Astrocyte (in vitro differentiated cells and primary cell): ENCODE results near the gene KLRB1. TPM values are rescaled to one million over a fixed set of nuclear protein-coding genes. Genes with fewer than 3 reads are reported as not detected.
"Not testable (repeated sequence)": the region's sequence is repeated elsewhere in the genome, so short reads cannot be mapped to it uniquely, and the experiment has no call there.

Source experiments
- DNase-seq: peaks from one replicate; pipeline ENCODE4 v3.0.0-alpha.2; 2010; ENCODE audit warnings: low read depth
- FAIRE-seq: peaks from 2 replicates; lab custom pipeline; 2011; peaks lifted over from hg19 to GRCh38; lab: Jason Lieb, UNC
- H2AFZ ChIP-seq: 2 replicates; pipeline ENCODE4 v1.6.0; 2012; ENCODE audit warnings: low read depth, low read length, inconsistent platforms
- H3K27ac ChIP-seq: 2 replicates; pipeline ENCODE4 v1.5.1; 2011; ENCODE audit warnings: low read depth, low read length, inconsistent platforms
- H3K27me3 ChIP-seq: 2 replicates; pipeline ENCODE4 v1.6.0; 2011; ENCODE audit warnings: low read length, inconsistent platforms; ENCODE audit not compliant: insufficient read depth
- H3K36me3 ChIP-seq: 2 replicates; pipeline ENCODE4 v1.5.1; 2011; ENCODE audit warnings: low read length, inconsistent platforms; ENCODE audit not compliant: insufficient read depth
- H3K4me1 ChIP-seq: 2 replicates; pipeline ENCODE4 v1.5.1; 2011; ENCODE audit warnings: low read length, inconsistent platforms; ENCODE audit not compliant: insufficient read depth
- H3K4me2 ChIP-seq: 2 replicates; pipeline ENCODE4 v1.6.0; 2012; ENCODE audit warnings: low read length, inconsistent platforms
- H3K4me3 ChIP-seq: 2 replicates; pipeline ENCODE4 v1.5.1; 2011; ENCODE audit warnings: low read depth, mild to moderate bottlenecking, low read length, inconsistent platforms; ENCODE audit not compliant: insufficient read depth
- H3K79me2 ChIP-seq: 2 replicates; pipeline ENCODE4 v1.6.0; 2012; ENCODE audit warnings: mild to moderate bottlenecking, low read length, inconsistent platforms; ENCODE audit not compliant: insufficient read depth
- H3K9ac ChIP-seq: 2 replicates; pipeline ENCODE4 v1.6.0; 2012; ENCODE audit warnings: mild to moderate bottlenecking, low read length, inconsistent platforms
- H3K9me3 ChIP-seq: 2 replicates; pipeline ENCODE4 v1.5.1; 2012; ENCODE audit warnings: low read depth, mild to moderate bottlenecking, low read length, inconsistent platforms; ENCODE audit not compliant: insufficient read depth
- H4K20me1 ChIP-seq: 2 replicates; pipeline ENCODE4 v1.6.0; 2012; ENCODE audit warnings: low read length, inconsistent platforms; ENCODE audit not compliant: insufficient read depth
- H3K27ac Mint-ChIP-seq: one replicate; pipeline ENCODE4 v1.8.0; 2021; ENCODE audit warnings: mild to moderate bottlenecking, mixed read lengths; ENCODE audit not compliant: unreplicated experiment
- H3K27me3 Mint-ChIP-seq: one replicate; pipeline ENCODE4 v1.8.0; 2021; ENCODE audit warnings: low read depth, mixed read lengths; ENCODE audit not compliant: unreplicated experiment
- H3K36me3 Mint-ChIP-seq: one replicate; pipeline ENCODE4 v1.8.0; 2021; ENCODE audit warnings: low read depth, mixed read lengths; ENCODE audit not compliant: unreplicated experiment
- H3K4me1 Mint-ChIP-seq: one replicate; pipeline ENCODE4 v1.8.0; 2021; ENCODE audit warnings: low read depth, mixed read lengths; ENCODE audit not compliant: unreplicated experiment
- H3K4me3 Mint-ChIP-seq: one replicate; pipeline ENCODE4 v1.8.0; 2021; ENCODE audit warnings: mild to moderate bottlenecking, moderate library complexity, mixed read lengths; ENCODE audit not compliant: unreplicated experiment
- H3K9me3 Mint-ChIP-seq: one replicate; pipeline ENCODE4 v1.8.0; 2021; ENCODE audit warnings: mild to moderate bottlenecking, mixed read lengths; ENCODE audit not compliant: unreplicated experiment
- CTCF ChIP-seq: IDR thresholded peaks from 2 replicates; pipeline ENCODE4 v1.5.1; 2011; ENCODE audit warnings: low read depth, mild to moderate bottlenecking, inconsistent platforms, low read length, moderate library complexity; ENCODE audit not compliant: insufficient read depth
- EZH2 ChIP-seq: IDR thresholded peaks from 2 replicates; pipeline ENCODE4 v1.6.1; 2012; ENCODE audit warnings: mild to moderate bottlenecking, low read length, inconsistent platforms; ENCODE audit not compliant: insufficient read depth
- total RNA-seq: library from RNA; stranded (reverse); gene quantifications from 2 replicates; pipeline ENCODE4 v1.2.1, GENCODE V29; 2021

The KLRB1 gene
- total RNA-seq, 1 donor from 2014 or later = not detected

- Mint-ChIP-seq H3K4me3 (no peak overlapping the region), H3K9me3 (no peaks in the 10 kb centered on the region), H3K27ac (no peak overlapping the region), H3K36me3 (no peaks in the 10 kb centered on the region), H3K4me1 (no peaks in the 10 kb centered on the region), H3K27me3 (no peaks in the 10 kb centered on the region)
- no peak overlapping the region for H3K4me2 ChIP-seq
- H3K4me1 ChIP-seq = no peaks in the 10 kb centered on the region
- FAIRE-seq (no peak), DNase-seq (no peak)
- H3K79me2 ChIP-seq = no peaks in the 10 kb centered on the region
- no peak overlapping the region for H3K27ac ChIP-seq
- H3K9ac ChIP-seq = no peak overlapping the region
- H4K20me1 ChIP-seq = no peaks in the 10 kb centered on the region
- TF ChIP-seq CTCF = no peak
- TF ChIP-seq EZH2 = no peak
- no peaks in the 10 kb centered on the region for H3K27me3 ChIP-seq
- H3K9me3 ChIP-seq = no peaks in the 10 kb centered on the region
- no peak overlapping the region for H3K4me3 ChIP-seq
- no peak overlapping the region for H2AFZ ChIP-seq
- no peaks in the 10 kb centered on the region for H3K36me3 ChIP-seq
Observed at GRCh38 chr12:9617124-9617523, 9.4 kb upstream of the KLRB1 start.

GRCh38 chr12:9615420-9616136 is 7.9 kb upstream of the KLRB1 start:
- Histone ChIP-seq H3K9ac (no peak overlapping the region), H2AFZ (no peak overlapping the region), H3K4me1 (no peaks in the 10 kb centered on the region), H3K27ac (no peak overlapping the region), H3K27me3 (no peaks in the 10 kb centered on the region), H3K36me3 (no peaks in the 10 kb centered on the region), H3K4me3 (no peak overlapping the region), H3K9me3 (no peaks in the 10 kb centered on the region), H4K20me1 (no peaks in the 10 kb centered on the region), H3K4me2 (no peak overlapping the region), H3K79me2 (no peaks in the 10 kb centered on the region)
- Mint-ChIP-seq H3K36me3 (no peaks in the 10 kb centered on the region), H3K9me3 (no peaks in the 10 kb centered on the region), H3K4me3 (no peak overlapping the region), H3K27me3 (no peaks in the 10 kb centered on the region), H3K27ac (no peak overlapping the region), H3K4me1 (no peaks in the 10 kb centered on the region)
- DNase-seq = no peak
- FAIRE-seq = no peak
- TF ChIP-seq CTCF (no peak), EZH2 (no peak)

GRCh38 chr12:9610606-9611005 is 2.9 kb upstream of the KLRB1 start:
- not testable (repeated sequence) for H3K9me3 ChIP-seq, H4K20me1 ChIP-seq, DNase-seq, H3K27me3 ChIP-seq, H3K9me3 Mint-ChIP-seq, H3K27me3 Mint-ChIP-seq, FAIRE-seq, H3K9ac ChIP-seq, H3K36me3 ChIP-seq, H3K4me1 ChIP-seq, H2AFZ ChIP-seq, H3K4me3 Mint-ChIP-seq, H3K4me3 ChIP-seq, H3K79me2 ChIP-seq, H3K4me2 ChIP-seq, H3K27ac ChIP-seq, H3K4me1 Mint-ChIP-seq, H3K36me3 Mint-ChIP-seq, H3K27ac Mint-ChIP-seq
